ENCODE results near the gene C2.
"Not testable (repeated sequence)": the region's sequence is repeated elsewhere in the genome, so short reads cannot be mapped to it uniquely, and the experiment has no call there.

C2 gene

DNA sequence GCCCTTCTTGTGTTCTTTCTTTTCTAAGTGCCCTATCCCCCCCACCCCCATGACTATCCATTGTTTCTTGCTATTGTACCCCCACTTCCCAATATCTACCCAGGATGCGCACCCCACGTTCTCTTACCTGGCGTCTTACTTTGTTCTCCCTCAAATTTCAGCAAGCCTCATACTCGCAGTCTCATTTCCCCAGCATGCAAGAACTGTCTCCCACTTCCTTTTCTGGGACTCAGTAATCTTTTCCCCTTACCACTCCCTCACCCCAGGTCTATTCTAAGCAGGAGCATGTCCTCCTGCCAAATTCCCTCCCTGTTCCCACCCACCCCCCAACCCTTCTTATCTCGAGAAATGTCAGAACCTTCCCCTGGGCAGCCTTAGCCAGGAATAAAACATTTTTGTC lies 28.3 kb upstream of the C2 start:
- no peak for DNase-seq

DNA sequence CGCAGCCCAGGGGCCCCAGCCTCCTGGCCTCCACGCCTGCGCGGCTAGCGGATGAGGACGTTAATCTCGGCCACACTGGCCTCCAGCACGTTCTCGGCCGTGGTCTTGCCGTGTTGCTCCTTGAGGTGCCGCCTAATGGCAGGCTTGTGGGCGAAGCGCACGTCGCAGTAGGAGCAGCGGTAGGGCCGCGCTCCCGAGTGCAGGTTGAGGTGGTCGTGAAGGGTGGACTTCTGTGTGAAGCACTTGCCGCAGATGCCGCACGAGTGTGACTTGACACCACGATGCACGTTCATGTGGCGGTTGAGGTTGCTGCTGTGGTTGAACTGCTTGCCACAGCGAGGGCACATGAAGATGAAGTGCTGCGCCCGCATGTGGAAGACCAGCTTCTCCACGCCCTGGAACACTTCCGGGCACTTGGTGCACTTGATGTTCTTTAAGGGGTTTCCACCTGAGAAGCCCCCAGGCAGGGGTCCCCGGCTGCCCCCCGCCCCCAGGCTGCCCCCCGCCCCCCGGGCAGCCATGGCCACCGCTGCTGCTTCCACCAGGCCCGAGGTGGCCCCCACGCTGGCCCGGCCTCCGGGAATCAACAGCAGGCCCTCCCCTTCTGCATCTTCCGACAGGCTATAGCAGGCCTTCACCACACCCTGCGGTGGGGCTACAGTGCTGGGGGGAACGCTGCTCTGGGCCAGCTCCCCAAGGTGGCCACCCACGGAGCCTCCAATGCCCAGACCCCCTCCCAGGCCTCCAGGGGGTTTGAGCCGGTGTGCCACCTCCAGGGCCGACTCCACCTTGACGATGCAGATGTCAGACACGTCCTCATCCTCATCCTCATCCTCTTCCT lies 27.4 kb upstream of the C2 start:
- DNase-seq, result no peak

- no peak for DNase-seq
These were observed 26.6 kb upstream of the C2 start for GRCh38 chr6:31900917-31901414.

GRCh38 chr6:31901415-31901952 lies 26.0 kb upstream of the C2 start:
- DNase-seq, result peak; percentile 51 to 55

DNA sequence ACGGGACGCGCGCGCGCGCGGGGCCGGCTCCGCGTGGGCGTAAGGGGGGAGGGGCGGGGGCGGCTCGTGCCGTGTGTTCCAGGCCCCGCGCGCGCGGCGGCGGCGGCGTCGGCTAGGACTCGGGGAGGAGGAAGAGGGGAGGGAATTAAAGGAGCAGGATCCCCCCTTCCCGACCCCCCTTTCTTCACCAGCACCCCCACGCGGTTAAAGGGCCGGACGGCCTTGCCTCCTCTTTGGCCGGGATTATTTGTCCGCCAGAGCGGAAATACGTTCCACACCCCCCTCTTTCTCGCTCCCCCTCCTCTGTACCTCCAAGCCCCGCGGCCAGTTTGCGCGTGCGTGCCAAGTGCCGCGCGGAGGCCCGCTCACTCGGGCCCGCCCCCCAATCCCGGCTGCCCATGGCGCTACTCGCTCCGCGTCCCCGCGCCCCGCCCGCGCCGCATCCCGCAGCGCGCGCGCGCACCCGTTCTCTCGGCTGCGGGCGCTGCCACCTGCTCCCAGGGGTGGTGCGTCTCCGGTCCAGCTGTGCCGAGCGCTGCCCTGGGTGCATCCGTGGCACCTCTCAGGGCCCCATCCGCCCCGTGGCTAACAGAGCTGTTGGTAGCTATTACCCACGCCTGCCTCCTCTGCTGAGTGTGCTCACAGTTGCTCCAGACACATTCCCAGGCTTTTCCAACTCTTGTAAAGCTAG lies 25.4 kb upstream of the C2 start, which contains the start of gene ZBTB12:
ZBTB12 (minus strand) TSS at position 134 of the 691 bp plus-strand sequence. CDS start 781 bp downstream, outside the sequence.
- peak; percentile 76 to 79 for DNase-seq

DNA sequence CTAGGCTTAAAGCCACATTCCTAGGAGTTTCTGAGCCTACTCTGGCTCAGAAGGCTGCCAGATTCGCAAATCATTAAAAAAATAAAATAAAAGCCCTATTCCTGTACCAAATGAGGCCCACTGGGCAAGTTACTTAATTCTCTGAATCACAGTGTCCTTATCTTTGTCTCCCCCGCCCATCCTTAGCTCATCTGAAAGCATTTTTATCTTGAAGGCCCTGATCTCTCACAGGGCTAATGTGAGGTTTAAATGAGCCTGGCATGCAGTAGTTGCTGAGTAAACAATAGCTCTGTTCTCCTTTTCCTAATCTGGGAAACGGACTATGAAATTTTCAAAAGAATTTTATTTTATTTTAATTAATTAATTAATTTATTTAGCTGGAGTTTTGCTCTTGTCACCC lies 23.6 kb upstream of the C2 start:
- DNase-seq, result no peak

- no peak for DNase-seq
These were observed 22.5 kb upstream of the C2 start for GRCh38 chr6:31905041-31905440.

- DNase-seq, result no peak
These were observed 21.4 kb upstream of the C2 start for GRCh38 chr6:31906122-31906521.

DNA sequence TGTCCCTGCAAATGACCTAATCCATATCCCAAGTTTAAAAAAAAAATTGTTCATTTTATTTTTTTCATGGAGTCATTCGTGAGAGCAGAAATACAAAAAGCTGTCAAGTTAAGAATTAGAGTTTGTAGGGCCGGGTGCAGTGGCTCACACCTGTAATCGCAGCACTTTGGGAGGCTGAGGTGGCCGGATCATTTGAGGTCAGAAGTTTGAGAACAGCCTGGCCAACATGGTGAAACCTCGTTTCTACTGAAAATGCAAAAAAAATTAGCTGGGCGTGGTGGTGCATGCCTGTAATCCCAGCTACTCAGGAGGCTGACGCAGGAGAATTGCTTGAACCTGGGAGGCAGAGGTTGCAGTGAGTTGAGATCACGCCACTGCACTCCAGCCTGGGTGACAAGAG lies 20.8 kb upstream of the C2 start:
- not testable (repeated sequence) for DNase-seq

GRCh38 chr6:31907158-31907813 lies 20.2 kb upstream of the C2 start:
- DNase-seq, result no peak

DNA sequence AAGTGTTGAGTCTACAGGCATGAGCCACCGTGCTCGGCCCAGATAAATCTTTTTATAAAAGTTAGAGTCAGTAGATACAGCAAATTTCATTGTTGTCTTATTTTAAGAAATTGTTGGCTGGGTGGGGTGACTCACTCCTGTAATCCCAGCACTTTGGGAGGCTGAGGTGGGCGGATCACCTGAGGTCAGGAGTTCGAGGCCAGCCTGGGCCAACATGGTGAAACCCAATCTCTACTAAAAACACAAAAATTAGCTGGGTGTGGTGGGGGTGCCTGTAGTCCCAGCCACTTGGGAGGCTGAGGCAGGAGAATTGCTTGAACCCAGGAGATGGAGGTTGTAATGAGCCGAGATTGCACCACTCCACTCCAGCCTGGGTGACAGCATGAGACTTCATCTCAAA lies 19.3 kb upstream of the C2 start:
- DNase-seq, result not testable (repeated sequence)

DNA sequence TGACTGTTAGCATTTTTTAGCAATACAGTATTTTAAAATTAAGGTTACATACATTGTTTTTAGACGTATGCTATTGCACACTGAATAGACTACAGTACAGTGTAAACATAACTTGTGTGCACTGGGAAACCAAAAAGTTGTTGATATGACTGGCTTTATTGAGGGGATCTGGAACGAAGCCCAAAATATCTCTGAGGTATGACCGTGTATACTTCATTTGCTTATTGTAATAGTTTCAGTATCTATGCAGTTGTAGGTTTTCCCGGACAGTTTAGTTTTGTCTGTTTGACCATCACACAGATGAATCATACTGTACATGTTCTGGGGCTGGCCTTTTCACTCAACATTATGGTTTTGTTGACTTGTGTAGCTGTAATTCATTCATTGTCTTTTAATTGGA lies 18.7 kb upstream of the C2 start:
- DNase-seq, result no peak

DNA sequence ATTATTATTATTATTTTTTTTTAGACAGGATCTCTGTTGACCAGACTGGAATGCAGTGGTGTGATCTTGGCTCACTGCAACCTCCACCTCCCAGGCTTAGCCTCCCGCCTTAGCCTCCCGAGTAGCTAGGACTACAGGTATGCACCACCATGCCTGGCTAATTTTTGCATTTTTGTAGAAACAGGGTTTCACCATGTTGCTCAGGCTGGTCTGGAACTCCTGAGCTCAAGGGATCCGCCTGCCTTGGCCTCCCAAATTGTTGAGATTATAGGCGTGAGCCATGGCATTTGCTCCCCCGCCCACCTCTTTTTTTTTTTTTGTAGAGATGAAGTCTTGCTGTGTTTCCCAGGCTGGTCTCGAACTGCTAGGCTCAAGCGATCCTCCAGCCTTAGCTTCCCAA lies 18.2 kb upstream of the C2 start:
- not testable (repeated sequence) for DNase-seq

DNA sequence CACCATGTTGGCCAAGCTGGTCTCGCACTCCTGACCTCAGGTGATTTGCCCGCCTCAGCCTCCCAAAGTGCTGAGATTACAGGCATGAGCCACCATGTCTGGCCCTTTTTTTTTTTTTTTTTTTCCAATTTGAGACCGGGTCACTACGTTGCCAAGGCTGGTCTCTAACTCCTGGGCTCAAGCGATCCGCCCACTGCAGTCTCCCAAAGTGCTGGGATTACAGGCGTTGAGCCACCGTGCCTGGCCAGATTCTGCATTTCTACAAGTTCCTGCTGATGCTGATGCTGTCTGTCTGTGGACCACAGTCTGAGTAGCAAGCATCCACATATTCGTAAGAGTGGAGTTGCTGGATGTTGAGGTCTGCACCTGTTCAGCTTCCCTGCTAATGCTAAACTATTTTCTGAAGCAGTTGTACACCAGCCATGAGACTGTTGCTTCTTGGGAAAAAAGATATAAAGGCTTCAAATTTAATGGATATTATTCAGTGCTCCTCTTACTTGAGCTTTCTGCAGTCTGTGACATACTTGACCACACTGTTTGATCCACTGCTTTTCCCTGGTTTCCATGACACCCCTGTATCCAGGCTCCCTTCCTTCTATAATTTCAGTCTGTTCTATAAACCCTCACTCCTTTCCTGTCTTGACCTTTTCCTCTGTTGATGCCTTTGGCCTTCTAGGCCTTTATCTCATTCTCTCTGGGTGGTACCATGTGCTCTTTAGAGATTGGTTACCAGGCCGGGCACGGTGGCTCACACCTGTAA lies 15.5 kb upstream of the C2 start:
- no peak for DNase-seq

GRCh38 chr6:31915351-31915750 lies 12.2 kb upstream of the C2 start:
- no peak for DNase-seq

- no peak for DNase-seq
These were observed 11.8 kb upstream of the C2 start for GRCh38 chr6:31915756-31916155.

- DNase-seq, result no peak
These were observed 9.3 kb upstream of the C2 start for GRCh38 chr6:31918069-31918720.

DNA sequence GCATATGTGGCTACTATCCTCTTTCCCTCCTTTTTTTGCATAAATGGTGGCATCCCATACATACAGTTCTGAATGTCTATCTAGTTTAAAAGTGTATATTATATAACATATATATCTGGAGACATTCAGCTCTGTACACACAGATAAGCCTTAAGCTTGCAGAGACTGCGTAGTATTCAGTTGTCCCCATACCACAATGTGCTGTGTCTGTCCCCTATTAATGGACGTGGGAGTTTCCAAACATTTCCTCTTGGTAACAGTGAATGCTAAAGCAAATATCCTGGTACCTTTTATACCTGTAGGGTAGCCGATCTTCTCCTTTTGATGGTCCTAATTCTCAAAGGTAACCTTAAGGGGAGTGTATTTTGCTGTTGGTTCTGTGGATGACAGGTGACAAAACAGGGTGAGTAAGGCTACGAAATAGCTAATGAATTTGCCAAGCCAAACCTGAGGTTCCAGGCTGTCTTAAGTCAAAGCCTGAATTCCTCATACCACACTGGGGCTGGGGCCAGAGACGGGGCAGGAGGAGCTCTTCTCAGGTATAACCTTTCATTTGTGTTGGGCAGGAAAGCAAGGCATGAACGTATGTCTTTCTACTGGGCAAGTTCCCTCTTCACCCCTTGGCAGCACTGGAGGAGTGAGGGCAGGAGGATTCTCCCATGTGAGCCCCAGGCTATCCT lies 7.8 kb upstream of the C2 start:
- no peak for DNase-seq

GRCh38 chr6:31920811-31921210 lies 6.7 kb upstream of the C2 start:
- DNase-seq, result no peak

GRCh38 chr6:31922942-31923341 lies 4.6 kb upstream of the C2 start:
- peak in 1 of 2 donors; percentile 6 for DNase-seq

All from stimulated activated CD4-positive, alpha-beta T cell treated with anti-CD3 and anti-CD28 coated beads, Interleukin-2, amount 100 ng/mL, for 48 hours (primary cell).